Stimulated activated CD8-positive, alpha-beta memory T cell treated with anti-CD3 and anti-CD28 coated beads, Interleukin-15, amount 100 ng/mL, for 4 hours (primary cell): ENCODE data around the gene FRYL.
"Not testable (repeated sequence)": the region's sequence is repeated elsewhere in the genome, so short reads cannot be mapped to it uniquely, and the experiment has no call there.

Experiments used
- DNase-seq, 2 donors: peaks; one replicate each; pipeline ENCODE4 v3.0.0-alpha.2; 2020; ENCODE audit warnings: low read depth in 2 of 2

The FRYL gene

DNA sequence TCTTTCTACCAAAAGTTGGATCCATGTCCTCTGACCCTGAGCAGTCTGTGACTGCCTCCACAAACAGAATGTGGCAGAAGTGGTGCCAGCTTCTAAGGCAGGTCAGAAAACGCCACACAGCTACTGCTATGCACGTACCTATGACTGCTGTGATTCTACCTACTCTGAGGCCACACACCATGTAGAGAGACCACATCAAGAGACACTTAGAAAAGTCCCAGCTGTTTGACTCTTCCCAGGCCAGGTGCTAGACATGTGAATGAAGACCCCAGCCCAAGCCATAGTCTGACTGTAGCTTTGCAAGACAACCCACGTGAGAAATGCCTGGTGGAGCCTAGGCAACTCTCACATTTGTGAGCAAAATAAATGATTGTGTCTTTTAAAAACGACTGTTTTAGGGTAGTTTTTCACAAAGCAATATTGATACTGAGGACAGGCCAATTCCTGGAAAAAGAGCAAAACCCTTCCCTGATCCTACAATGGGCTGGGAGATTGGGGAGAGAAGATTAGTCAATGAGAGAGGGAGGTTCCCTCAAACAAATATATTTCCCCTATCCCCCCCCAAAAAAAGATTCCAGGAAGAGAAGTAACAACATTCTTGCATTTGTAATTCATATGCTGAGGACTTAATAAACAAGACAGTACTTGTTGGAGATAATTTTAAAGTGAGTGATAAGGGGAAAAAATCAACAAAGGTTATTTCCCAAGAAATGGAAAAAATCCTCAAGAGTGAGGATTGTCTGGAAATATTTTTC is 33.3 kb downstream of the FRYL start:
- no peak for DNase-seq

- not testable (repeated sequence) for DNase-seq
These were observed 34.9 kb downstream of the FRYL start for GRCh38 chr4:48745223-48745622.

GRCh38 chr4:48742412-48742811 is 37.7 kb downstream of the FRYL start:
- DNase-seq, result no peak

DNA sequence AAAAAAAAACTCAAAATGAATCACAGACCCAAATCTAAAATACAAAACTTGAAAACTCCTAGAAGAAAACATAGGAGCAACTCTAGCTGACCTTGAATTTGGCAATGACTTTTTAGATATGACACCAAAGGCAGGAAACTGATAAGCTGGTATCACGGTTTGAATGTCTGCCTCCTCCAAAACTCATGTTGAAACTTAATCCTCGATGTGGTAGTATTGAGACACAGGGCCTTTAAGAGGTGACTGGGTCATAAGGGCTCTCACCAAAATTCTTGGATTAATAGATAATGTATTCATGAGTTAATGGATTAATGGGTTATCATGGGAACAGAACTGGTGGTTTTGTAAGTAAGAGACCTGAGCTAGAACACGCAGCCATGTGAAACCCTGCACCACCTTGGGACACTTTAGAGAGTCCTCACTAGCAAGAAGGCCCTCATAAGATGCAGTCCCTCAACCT is 40.5 kb downstream of the FRYL start:
- no peak for DNase-seq

DNA sequence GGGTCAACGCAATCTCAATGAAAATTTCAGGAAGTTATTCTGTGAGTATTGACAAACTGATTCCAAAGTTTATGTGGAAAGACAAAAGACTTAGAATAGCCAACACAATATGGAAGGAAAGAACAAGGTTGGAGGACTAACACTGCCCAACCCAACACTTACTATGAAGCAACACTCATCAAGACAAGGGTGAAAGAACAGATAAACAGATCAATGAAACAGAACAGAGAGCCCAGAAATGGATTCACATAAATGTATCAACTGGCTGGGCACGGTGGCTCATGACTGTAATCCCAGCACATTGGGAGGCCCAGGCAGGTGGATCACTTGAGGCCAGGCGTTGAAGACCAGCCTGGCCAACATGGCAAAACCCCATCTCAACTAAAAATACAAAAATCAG is 41.2 kb downstream of the FRYL start:
- DNase-seq, result no peak

GRCh38 chr4:48728906-48729496 is 51.1 kb downstream of the FRYL start:
- DNase-seq, result peak; percentile 9 to 49

DNA sequence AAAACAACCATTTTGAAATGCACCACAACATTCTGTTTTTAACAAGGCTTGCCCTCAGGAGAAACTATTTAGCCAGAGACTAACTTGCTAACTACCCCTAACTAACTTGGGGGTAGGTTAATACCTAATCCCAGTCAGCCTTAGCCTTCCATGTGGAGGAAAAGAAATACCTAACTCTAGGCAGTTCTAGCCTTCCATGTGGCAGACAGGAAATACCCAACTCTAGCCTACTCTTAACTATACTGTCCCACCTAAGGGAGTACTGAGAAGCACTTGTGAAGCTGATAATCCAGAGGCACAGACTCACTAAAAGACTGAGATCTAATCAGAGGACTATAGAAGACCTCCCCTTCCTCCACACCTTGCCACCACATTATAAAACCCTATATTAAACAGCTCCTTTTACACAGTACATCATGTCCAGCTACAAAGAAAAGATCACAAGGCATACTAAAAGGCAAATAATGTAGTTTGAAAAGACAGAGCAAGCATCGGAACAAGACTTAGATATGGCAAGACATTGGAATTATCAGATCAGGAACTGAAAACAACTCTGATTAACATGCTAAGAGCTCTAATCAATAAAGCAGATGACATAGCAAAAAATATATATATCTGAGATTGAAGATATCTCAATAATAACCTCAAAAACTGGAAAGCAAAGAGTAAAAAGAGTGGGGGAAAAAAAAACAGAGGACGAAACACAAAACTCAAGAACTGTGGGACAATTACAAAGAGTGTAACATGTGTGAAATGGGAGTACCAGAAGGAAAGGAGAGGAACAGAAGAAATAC is 52.2 kb downstream of the FRYL start:
- no peak for DNase-seq

DNA sequence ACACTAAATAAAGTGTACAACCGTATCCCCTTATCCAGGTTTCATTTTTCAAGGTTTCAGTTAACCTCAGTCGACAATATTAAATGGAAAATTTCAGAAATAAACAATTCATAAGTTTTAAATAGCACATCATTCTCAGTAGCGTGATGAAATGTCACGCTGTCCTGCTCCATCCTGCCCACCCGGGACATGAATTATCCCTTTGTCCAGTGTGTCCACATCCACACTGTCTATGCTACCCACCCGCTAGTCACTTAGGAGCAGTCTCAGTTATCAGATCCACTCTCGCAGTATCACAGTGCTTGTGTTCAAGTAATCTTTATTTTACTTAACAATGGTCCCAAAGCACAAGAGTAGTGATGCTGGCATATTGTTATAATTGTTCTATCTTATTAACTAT is 54.7 kb downstream of the FRYL start:
- no peak for DNase-seq

- DNase-seq, result no peak
These were observed 57.3 kb downstream of the FRYL start for GRCh38 chr4:48722509-48723446.

- no peak for DNase-seq
These were observed 59.6 kb downstream of the FRYL start for GRCh38 chr4:48720459-48720858.

GRCh38 chr4:48718818-48719465 is 61.1 kb downstream of the FRYL start:
- DNase-seq, result no peak

GRCh38 chr4:48716285-48716684 is 63.8 kb downstream of the FRYL start:
- DNase-seq, result not testable (repeated sequence)

- no peak for DNase-seq
These were observed 69.5 kb downstream of the FRYL start for GRCh38 chr4:48710446-48711209.

GRCh38 chr4:48709901-48710300 is 70.2 kb downstream of the FRYL start:
- no peak for DNase-seq

- DNase-seq, result no peak
These were observed 71.5 kb downstream of the FRYL start for GRCh38 chr4:48708610-48709009.

DNA sequence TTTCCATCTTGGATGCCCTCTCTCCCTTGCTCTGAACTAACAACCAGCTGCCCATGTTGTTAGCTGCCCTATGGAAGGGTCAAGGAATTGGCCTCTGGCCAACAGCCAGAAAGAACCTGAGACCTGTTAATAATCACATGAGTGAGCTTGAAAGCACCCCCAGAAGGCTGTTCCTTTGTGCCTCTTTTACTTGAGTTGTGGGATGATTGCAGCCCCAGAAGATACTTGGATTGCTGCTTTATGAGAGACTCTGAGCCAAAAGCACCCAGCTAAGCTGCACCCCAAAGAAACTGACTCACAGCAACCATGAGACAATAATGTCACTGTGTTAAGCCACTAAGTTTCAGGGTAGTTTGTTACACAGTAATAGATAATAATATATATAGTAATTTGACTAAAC is 73.3 kb downstream of the FRYL start:
- no peak for DNase-seq

GRCh38 chr4:48705609-48706008 is 74.5 kb downstream of the FRYL start:
- no peak for DNase-seq

DNA sequence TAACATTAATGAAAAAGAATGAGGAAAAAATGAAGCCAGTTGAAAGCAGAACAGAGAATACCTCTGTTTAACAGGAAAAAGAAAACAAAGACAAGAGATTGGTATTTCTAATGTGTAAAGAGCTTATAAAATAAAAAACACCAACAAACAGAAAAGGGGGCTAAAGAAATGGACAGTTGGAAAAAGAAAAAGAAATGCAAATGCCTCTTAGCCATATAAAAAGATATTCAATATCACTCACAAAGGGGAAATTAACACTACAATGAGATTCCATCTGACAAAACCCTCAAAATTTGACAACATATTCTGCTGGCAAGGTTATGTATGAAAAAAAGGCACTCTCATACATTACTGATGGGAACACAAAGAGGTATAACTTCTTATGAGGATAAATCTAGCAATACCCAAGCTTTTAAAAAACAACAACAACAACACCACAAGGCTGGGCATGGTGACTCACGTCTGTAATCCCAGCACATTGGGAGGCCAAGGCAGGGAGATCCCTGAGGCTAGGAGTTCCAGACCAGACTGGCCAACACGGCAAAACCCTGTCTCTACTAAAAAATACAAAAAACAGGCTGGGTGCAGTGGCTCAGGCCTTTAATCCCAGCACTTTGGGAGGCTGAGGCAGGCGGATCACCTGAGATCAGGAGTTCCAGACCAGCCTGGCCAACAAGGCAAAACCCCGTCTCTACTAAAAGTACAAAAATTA is 75.8 kb downstream of the FRYL start:
- no peak for DNase-seq

- no peak for DNase-seq
These were observed 80.6 kb downstream of the FRYL start for GRCh38 chr4:48699475-48699874.
